ENCODE data around the gene H2BK1. TPM values are rescaled to one million over a fixed set of nuclear protein-coding genes. Genes with fewer than 3 reads are reported as not detected.

The H2BK1 gene
- polyA plus RNA-seq, 1 donor from 2014 or later: not detected

GRCh38 chr7:151231080-151231479, 20.8 kb upstream of the H2BK1 start:
- Mint-ChIP-seq H3K9me3 (no peaks in the 10 kb centered on the region), H3K4me1 (peaks cover 30 to 34% (median 31%) of the 10 kb centered on the region in 3 donors), H3K27ac (peak overlapping the region in 1 of 3 donors; percentile 98), H3K4me3 (peak overlapping the region; percentile 79 to 100 (median 98)), H3K36me3 (peaks cover 4% of the 10 kb centered on the region), H3K27me3 (no peaks in the 10 kb centered on the region)

GRCh38 chr7:151229249-151229648, 19.0 kb upstream of the H2BK1 start:
- Mint-ChIP-seq H3K36me3 (peaks cover 7% of the 10 kb centered on the region), H3K9me3 (no peaks in the 10 kb centered on the region), H3K4me3 (peak overlapping the region in 2 of 4 donors; percentile 23 to 99), H3K4me1 (peaks cover 40 to 43% (median 42%) of the 10 kb centered on the region in 3 donors), H3K27me3 (no peaks in the 10 kb centered on the region), H3K27ac (no peak overlapping the region)

DNA sequence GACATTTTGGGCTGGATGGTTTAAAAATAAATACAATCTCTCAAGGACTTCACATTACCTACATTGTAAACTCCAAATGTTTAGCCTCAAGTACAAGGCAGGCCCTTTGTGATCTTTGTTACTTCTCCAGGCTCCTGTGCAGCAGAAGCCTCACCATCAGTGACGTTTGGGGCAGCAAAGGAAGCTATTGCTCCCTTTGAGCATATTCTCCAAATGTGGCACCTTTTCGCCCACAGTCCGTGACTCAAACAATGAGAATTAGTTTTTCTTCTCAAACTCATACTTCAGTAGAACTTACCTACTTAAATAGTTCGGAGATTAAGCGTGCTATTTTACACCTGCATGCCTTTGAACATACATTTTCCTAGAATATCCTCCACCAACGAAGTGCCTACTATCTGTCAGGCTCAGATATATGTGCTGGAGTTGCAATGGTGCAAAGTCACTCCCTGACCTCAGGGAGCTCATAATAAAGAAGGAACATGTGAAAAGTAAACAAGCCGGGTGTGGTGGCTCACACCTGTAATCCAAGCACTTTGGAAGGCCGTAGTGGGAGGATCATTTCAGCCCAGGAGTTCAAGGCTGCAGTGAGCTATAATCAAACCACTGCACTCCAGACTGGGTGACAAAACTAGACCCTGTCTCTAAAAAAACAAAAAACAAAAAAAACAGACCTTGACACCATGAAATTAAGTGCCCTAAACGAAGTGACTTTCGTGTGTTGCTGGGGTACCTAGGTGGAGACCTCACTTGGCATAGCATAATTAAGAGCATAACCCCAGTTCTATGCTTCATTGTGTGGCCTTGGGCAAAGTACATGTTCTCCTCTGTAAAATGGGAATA, 18.0 kb upstream of the H2BK1 start:
- Mint-ChIP-seq H3K36me3 (peaks cover 7% of the 10 kb centered on the region), H3K9me3 (no peaks in the 10 kb centered on the region), H3K27me3 (no peaks in the 10 kb centered on the region), H3K27ac (peak overlapping the region in 2 of 3 donors; percentile 74 to 95), H3K4me3 (peak overlapping the region; percentile 91 to 100 (median 100)), H3K4me1 (peaks cover 32 to 37% (median 35%) of the 10 kb centered on the region in 3 donors)

DNA sequence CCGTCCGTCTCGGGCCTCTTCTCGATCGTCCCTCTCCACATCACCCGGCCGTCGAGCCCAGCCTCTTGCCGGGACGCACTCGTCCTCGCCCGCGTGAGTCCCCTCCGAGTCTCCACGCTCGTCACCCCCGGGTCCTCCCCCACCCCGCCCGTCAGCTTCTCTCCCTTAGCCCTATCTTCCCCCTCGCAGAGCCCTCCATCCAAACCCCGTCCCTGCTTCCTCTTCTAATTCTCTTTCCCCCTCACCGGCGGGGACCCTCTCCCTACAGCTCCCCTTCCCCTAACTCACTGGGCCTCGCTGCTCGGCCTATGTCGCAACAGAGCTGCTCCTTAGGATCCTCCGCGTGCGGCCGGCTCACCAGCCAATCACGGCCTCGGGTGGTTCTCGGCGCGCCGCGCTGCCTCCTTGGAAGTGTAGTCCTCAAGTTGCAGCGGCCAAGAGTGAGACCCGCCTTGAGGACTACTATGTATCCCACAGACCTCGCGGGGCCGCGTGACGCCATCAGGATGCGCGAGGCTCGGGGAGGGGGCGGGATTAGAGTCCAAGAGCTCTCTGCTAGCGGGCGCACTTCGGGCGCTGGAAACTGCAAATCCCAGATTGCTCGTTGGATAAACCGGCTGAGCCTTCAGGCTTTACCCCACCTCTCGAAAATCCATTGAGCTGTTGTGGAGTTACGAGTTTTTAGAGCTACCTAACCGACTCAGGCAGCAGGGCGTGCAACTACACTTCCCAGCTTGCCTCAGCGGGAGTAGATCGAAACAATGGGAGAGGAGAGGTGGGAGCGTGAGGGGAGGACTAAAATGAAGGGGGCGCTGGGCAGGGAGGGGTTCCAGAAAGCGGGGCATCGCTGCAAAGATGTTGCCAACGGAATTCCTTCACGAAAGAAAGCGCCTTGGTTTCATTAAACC, 16.8 kb upstream of the H2BK1 start, which contains the start of gene ABCF2:
TSS of gene ABCF2 (minus strand) at position 331 of the 908 bp plus-strand sequence. CDS start 747 bp downstream, outside the sequence.
- Mint-ChIP-seq H3K4me1 (peaks cover 25 to 33% (median 31%) of the 10 kb centered on the region in 3 donors), H3K9me3 (no peaks in the 10 kb centered on the region), H3K27ac (peak within 1 kb of the TSS; percentile 74 to 97 (median 95)), H3K27me3 (no peaks in the 10 kb centered on the region), H3K4me3 (peak within 1 kb of the TSS; percentile 91 to 100 (median 100)), H3K36me3 (peaks cover 7% of the 10 kb centered on the region)

DNA sequence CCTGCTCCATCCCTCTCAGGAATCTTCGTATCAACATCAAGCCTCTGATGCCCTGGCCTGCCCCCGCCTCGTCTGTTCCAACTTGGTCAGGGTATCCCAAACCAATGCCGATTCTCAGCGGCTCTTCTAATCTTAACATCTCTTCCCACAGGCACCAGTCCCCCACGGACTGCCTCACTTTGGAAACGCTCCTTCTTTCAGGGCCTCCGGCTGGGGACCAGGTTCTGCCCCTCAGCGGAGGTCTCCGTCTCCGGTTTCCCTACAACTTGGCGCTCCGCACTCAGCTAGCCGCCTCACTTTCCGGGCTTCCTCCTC, 16.2 kb upstream of the H2BK1 start:
- Mint-ChIP-seq H3K27ac (peak overlapping the region; percentile 74 to 97 (median 95)), H3K4me1 (peaks cover 19 to 27% (median 26%) of the 10 kb centered on the region in 3 donors), H3K36me3 (peaks cover 7% of the 10 kb centered on the region), H3K27me3 (no peaks in the 10 kb centered on the region), H3K4me3 (peak overlapping the region; percentile 91 to 100 (median 100)), H3K9me3 (no peaks in the 10 kb centered on the region)

DNA sequence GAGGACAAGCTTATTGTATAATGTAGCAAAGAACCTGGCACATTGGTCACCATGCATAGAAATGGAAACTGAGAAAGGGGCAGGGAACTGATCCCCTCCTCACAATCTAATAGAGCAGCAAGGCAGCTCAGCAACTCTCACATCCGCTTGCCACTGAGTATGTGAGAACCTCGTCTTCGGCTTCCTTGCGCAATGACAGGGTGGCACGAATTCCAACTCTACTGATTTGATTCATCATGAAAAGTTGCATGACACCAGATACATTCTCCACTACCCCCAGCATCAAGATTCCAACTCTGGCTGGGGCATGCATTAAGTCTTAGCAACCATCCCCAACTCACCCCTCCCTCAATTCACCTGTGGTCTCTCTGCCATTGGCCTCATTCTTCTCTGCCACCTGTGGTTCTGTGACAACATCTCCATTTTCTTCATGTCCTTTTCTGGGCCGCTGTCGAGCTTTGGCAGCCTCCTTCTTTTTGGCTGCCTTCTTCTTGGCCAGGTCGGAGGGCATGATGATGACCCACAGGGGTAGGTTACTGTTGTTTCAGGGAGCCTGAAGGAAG, 15.7 kb upstream of the H2BK1 start:
- Mint-ChIP-seq H3K4me1 (peaks cover 16 to 26% (median 26%) of the 10 kb centered on the region in 3 donors), H3K27ac (no peak overlapping the region), H3K27me3 (no peaks in the 10 kb centered on the region), H3K9me3 (no peaks in the 10 kb centered on the region), H3K36me3 (peaks cover 7% of the 10 kb centered on the region), H3K4me3 (peak overlapping the region; percentile 91 to 100 (median 100))

- no peak overlapping the region for H3K27ac Mint-ChIP-seq
- H3K4me1 Mint-ChIP-seq: peaks cover 15 to 26% (median 26%) of the 10 kb centered on the region in 3 donors
- H3K36me3 Mint-ChIP-seq: peaks cover 7% of the 10 kb centered on the region
- peak overlapping the region in 1 of 4 donors; percentile 12 for H3K4me3 Mint-ChIP-seq
- no peaks in the 10 kb centered on the region for H3K27me3 Mint-ChIP-seq
- H3K9me3 Mint-ChIP-seq: no peaks in the 10 kb centered on the region
Observed at GRCh38 chr7:151223728-151224127, 13.4 kb upstream of the H2BK1 start.

GRCh38 chr7:151218170-151218569, 7.9 kb upstream of the H2BK1 start:
- no peaks in the 10 kb centered on the region for H3K9me3 Mint-ChIP-seq
- peak overlapping the region in 1 of 4 donors; percentile 28 for H3K4me3 Mint-ChIP-seq
- peaks cover 0 to 2% (median 0%) of the 10 kb centered on the region in 3 donors for H3K4me1 Mint-ChIP-seq
- H3K27ac Mint-ChIP-seq: no peak overlapping the region
- no peaks in the 10 kb centered on the region for H3K27me3 Mint-ChIP-seq
- peaks cover 9% of the 10 kb centered on the region for H3K36me3 Mint-ChIP-seq

GRCh38 chr7:151215396-151215795, 5.1 kb upstream of the H2BK1 start:
- H3K4me3 Mint-ChIP-seq: no peak overlapping the region
- H3K9me3 Mint-ChIP-seq: no peaks in the 10 kb centered on the region
- H3K27ac Mint-ChIP-seq: no peak overlapping the region
- no peaks in the 10 kb centered on the region for H3K27me3 Mint-ChIP-seq
- peaks cover 0 to 2% (median 0%) of the 10 kb centered on the region in 3 donors for H3K4me1 Mint-ChIP-seq
- peaks cover 12% of the 10 kb centered on the region for H3K36me3 Mint-ChIP-seq

GRCh38 chr7:151213826-151214225, 3.5 kb upstream of the H2BK1 start:
- Mint-ChIP-seq H3K4me1 (peaks cover 0 to 2% (median 0%) of the 10 kb centered on the region in 3 donors), H3K27ac (peak overlapping the region in 1 of 3 donors; percentile 56), H3K4me3 (no peak overlapping the region), H3K36me3 (peaks cover 13% of the 10 kb centered on the region), H3K27me3 (no peaks in the 10 kb centered on the region), H3K9me3 (no peaks in the 10 kb centered on the region)

DNA sequence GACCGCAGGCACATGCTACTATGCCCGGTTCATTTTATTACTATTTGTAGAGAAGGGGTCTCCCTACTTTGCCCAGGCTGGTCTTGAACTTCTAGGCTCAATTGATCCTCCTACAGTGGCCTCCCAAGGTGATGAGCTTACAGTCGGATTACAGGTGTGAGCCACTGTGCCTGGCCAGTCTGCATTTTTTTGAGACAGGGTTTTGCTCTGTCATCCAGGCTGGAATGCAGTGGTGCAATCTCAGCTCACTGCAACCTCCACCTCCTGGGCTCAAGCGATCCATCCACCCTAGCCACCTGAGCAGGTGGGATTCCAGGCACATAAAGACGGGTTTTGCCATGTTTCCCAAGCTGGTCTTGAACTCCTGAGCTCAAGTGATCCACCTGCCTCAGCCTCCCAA, 2.3 kb upstream of the H2BK1 start:
- H3K4me1 Mint-ChIP-seq: peaks cover 0 to 2% (median 0%) of the 10 kb centered on the region in 3 donors
- no peaks in the 10 kb centered on the region for H3K9me3 Mint-ChIP-seq
- H3K4me3 Mint-ChIP-seq: no peak overlapping the region
- no peak overlapping the region for H3K27ac Mint-ChIP-seq
- H3K27me3 Mint-ChIP-seq: no peaks in the 10 kb centered on the region
- peaks cover 9% of the 10 kb centered on the region for H3K36me3 Mint-ChIP-seq

DNA sequence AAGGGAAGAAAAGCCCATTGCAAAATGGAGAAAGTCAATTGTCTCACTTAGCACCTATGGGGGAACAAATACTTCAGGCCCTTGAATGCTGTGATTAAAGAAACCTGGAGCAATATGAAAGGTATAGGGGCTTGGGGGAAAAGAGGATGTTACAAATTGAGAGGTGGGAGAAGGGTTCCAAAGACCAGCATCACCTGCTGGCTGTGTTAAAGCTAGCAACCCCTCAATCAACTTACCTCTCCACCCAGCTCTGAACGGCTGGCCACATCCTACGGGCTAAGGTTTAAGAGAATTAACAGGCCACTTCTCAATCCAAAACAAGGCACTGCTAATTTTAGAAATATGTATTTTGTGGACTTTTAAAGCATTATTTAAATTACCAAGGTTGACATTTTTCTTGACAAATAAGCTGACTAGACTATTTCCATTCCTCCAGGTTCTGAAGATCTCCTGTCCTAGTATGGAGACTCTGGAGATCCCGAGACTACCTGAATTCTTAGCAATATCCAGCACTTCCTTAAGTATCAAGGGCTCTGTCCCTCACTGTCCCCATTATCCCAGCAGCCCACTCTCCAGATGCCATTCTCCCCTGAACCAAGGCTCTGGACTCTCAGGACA, 976 bp upstream of the H2BK1 start:
- H3K27me3 Mint-ChIP-seq: no peaks in the 10 kb centered on the region
- no peaks in the 10 kb centered on the region for H3K9me3 Mint-ChIP-seq
- no peak overlapping the region for H3K27ac Mint-ChIP-seq
- no peak overlapping the region for H3K4me3 Mint-ChIP-seq
- peaks cover 0 to 7% (median 2%) of the 10 kb centered on the region in 3 donors for H3K4me1 Mint-ChIP-seq
- H3K36me3 Mint-ChIP-seq: peaks cover 9% of the 10 kb centered on the region

DNA sequence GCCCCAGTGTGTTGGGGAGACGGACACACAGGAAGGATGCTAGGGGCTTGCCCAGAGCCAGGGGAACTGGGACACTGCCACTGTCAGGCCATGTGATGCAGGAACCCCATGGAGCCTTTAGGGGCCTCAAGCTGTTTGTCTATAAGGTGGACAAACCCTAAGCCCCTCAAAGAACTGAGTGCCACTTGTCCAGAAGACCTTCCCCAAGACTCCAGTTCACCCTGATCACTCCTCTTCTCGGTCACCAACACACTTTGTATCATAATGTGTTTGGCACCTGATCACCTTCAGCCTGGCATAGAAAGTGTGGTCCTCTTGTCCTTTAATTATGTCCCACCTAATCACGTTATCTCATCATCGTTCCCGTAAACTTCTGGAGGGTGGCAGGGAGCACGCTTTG, 700 bp downstream of the H2BK1 start:
- Mint-ChIP-seq H3K27ac (no peak overlapping the region), H3K36me3 (peaks cover 4% of the 10 kb centered on the region), H3K9me3 (no peaks in the 10 kb centered on the region), H3K4me1 (peaks cover 0 to 7% (median 2%) of the 10 kb centered on the region in 3 donors), H3K4me3 (no peak overlapping the region), H3K27me3 (peaks cover 13% of the 10 kb centered on the region)

DNA sequence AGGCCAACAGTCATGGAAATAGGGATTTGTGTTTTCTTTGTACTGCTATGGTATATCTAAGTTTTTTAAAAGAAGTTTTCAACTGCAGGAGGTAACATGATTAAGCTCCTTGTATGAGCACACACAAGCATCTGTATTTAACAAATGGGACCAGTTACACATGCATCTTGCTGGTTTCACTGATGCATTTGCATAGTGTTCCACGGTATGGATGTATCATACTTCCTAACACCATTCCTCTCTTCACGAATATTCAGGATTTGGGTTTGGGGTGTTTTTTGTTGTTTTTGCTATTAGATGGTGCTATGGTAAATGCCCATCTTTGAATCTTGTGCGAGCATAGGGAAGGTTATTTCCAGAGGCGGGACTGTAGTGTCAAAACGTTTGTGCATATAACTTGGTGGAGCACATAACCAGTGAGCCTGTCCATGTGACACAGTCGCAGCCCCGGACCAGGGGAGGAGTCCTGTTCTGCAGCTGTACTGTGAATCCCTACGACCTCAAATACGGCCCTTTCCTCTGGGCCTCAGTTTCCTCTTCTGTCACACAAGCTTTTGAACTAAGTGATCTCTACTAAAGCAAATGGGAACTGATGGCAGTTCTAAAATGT, 1.9 kb downstream of the H2BK1 start:
- H3K4me1 Mint-ChIP-seq: peaks cover 0 to 7% (median 0%) of the 10 kb centered on the region in 3 donors
- H3K4me3 Mint-ChIP-seq: no peak overlapping the region
- no peaks in the 10 kb centered on the region for H3K9me3 Mint-ChIP-seq
- H3K27me3 Mint-ChIP-seq: peaks cover 19% of the 10 kb centered on the region
- H3K36me3 Mint-ChIP-seq: peaks cover 4% of the 10 kb centered on the region
- H3K27ac Mint-ChIP-seq: peak overlapping the region in 1 of 3 donors; percentile 18

All from IgD-negative memory B cell (primary cell).